Endothelial cell of umbilical vein (primary cell): ENCODE measurements around the gene SELENOM. TPM values are rescaled to one million over a fixed set of nuclear protein-coding genes. Genes with fewer than 3 reads are reported as not detected.

Experiments used
- BruUV-seq: library from RNA; stranded (reverse); fragments of 400-500 nt; replicated peaks from 2 replicates; lab custom pipeline; 2021; lab: Mats Ljungman, UMichigan
- CTCF ChIA-PET: fragments of 300-600, 350-600 bp; sonication (Branson Sonifier 250); formaldehyde crosslinking; loops from one replicate; lab custom pipeline; 2021; ENCODE audit warnings: antibody characterized with exemption, inconsistent platforms; lab: Charles Lee
- POLR2A ChIA-PET: fragments of 300-600, 350-600 bp; sonication (Branson Sonifier 250); formaldehyde crosslinking; loops from one replicate; lab custom pipeline; 2021; ENCODE audit warnings: antibody characterized with exemption, inconsistent platforms; lab: Charles Lee
- DNase-seq: peaks from one replicate; pipeline ENCODE4 v3.0.0-alpha.2; 2011; ENCODE audit warnings: low read depth, low spot score
- FAIRE-seq: peaks from 2 replicates; lab custom pipeline; 2011; peaks lifted over from hg19 to GRCh38; lab: Jason Lieb, UNC
- H2AFZ ChIP-seq: 2 replicates; pipeline ENCODE4 v1.6.0; 2012; ENCODE audit warnings: low read depth, low read length, control low read depth, inconsistent platforms
- H3K27ac ChIP-seq: 2 replicates; pipeline ENCODE4 v1.5.1; 2011; ENCODE audit warnings: low read depth, mild to moderate bottlenecking, control low read depth, low read length, moderate library complexity; ENCODE audit not compliant: insufficient read depth
- H3K27me3 ChIP-seq, 2 experiments: 2 replicates each; pipeline versions ENCODE4 v1.6.0 to v1.6.1; 2011; ENCODE audit warnings: low read length in 2 of 2, mixed read lengths in 1 of 2; ENCODE audit not compliant: control insufficient read depth in 2 of 2, insufficient read depth in 2 of 2
- H3K36me3 ChIP-seq, 2 experiments: 2 replicates in 1 of 2; 3 replicates in 1 of 2; pipeline ENCODE4 v1.5.1; 2011; ENCODE audit warnings: low read length in 2 of 2, mild to moderate bottlenecking in 1 of 2, moderate library complexity in 1 of 2; ENCODE audit not compliant: control insufficient read depth in 2 of 2, insufficient read depth in 2 of 2; ENCODE audit errors: extremely low read depth in 1 of 2
- H3K4me1 ChIP-seq: 3 replicates; pipeline ENCODE4 v1.5.1; 2011; ENCODE audit warnings: mild to moderate bottlenecking, low read length; ENCODE audit not compliant: control insufficient read depth, insufficient read depth; ENCODE audit errors: extremely low read depth
- H3K4me2 ChIP-seq: 2 replicates; pipeline ENCODE4 v1.6.1; 2011; ENCODE audit warnings: low read length, control low read depth, mixed read lengths; ENCODE audit not compliant: insufficient read depth
- H3K4me3 ChIP-seq, 3 experiments: fragments of 200-600 bp in 1 of 3; sonication (generic), shearing (Covaris generic) in 1 of 3; replicated peaks in 1 of 3; 2 replicates each; pipeline ENCODE4 v1.5.1; 2011 to 2016; ENCODE audit warnings: control low read depth in 3 of 3, low read length in 3 of 3, mild to moderate bottlenecking in 2 of 3, inconsistent platforms in 1 of 3, low read depth in 1 of 3, moderate library complexity in 1 of 3; ENCODE audit not compliant: insufficient read depth in 1 of 3
- H3K79me2 ChIP-seq: 2 replicates; pipeline ENCODE4 v1.6.0; 2012; ENCODE audit warnings: low read length, inconsistent platforms; ENCODE audit not compliant: control insufficient read depth, insufficient read depth
- H3K9ac ChIP-seq: replicated peaks from 2 replicates; pipeline ENCODE3; 2011; ENCODE audit warnings: low read length, control low read depth; ENCODE audit not compliant: insufficient read depth; ENCODE audit errors: extremely low read depth
- H3K9me1 ChIP-seq: replicated peaks from 3 replicates; pipeline ENCODE4 v1.6.0; 2011; ENCODE audit warnings: mild to moderate bottlenecking, low read length; ENCODE audit not compliant: control insufficient read depth, insufficient read depth; ENCODE audit errors: extremely low read depth
- H3K9me3 ChIP-seq: replicated peaks from 2 replicates; pipeline ENCODE4 v1.5.1; 2012; ENCODE audit warnings: low read length, inconsistent platforms; ENCODE audit not compliant: control insufficient read depth, insufficient read depth
- H4K20me1 ChIP-seq: replicated peaks from 2 replicates; pipeline ENCODE3; 2011; ENCODE audit warnings: mild to moderate bottlenecking, low read length; ENCODE audit not compliant: control insufficient read depth, insufficient read depth; ENCODE audit errors: extremely low read depth
- EZH2 ChIP-seq: IDR thresholded peaks from 2 replicates; pipeline ENCODE4 v1.6.1; 2012; ENCODE audit warnings: borderline replicate concordance, low read depth, mild to moderate bottlenecking, moderate library complexity, low read length, inconsistent platforms; ENCODE audit not compliant: severe bottlenecking
- FOS ChIP-seq: IDR thresholded peaks from 2 replicates; pipeline ENCODE4 v1.6.1; 2011; ENCODE audit warnings: mild to moderate bottlenecking, low read length, moderate library complexity, borderline replicate concordance; ENCODE audit not compliant: insufficient read depth
- JUN ChIP-seq: IDR thresholded peaks from 2 replicates; pipeline ENCODE4 v1.6.1; 2011; ENCODE audit warnings: borderline replicate concordance, low read depth; ENCODE audit not compliant: insufficient read length, insufficient read depth
- MYC ChIP-seq: IDR thresholded peaks from one replicate; pipeline ENCODE4 v1.6.1; 2011; ENCODE audit warnings: mild to moderate bottlenecking, low read depth, low read length
- dilution Hi-C: fragments of 300-500 bp; cut with MboI; formaldehyde crosslinking; loops from one replicate; pipeline ENCODE4 v1.15.0; 2019; ENCODE audit warnings: low sequenced_read_pairs; ENCODE audit not compliant: extremely low pct_ligation_motif_present
- intact Hi-C: fragments of 100-400 bp; cut with micrococcal nuclease; formaldehyde crosslinking; loops from one replicate; pipeline ENCODE4 v1.10.0; 2022
- polyA plus RNA-seq, 4 experiments: library from polyadenylated mRNA; depleted of rRNA in 3 of 4; stranded (reverse) in 3 of 4; unstranded in 1 of 4; fragments of >200 nt; gene quantifications; 2 replicates each; pipeline versions ENCODE4 v1.2.1 to v1.2.3, GENCODE V29; 2011 to 2012; ENCODE audit warnings: missing spikeins in 1 of 4
- total RNA-seq: library from RNA; stranded (reverse); gene quantifications from 2 replicates; pipeline ENCODE4 v1.2.3, GENCODE V29; 2021
- TF ChIP-seq, protein P1 (sequence below), 2 donors: IDR thresholded peaks; 1 replicate in 1 of 2; 2 replicates in 1 of 2; pipeline ENCODE4 v1.5.1; 2011; ENCODE audit warnings: low read length in 2 of 2, mild to moderate bottlenecking in 2 of 2, moderate library complexity in 2 of 2, control low read depth in 1 of 2, inconsistent platforms in 1 of 2, low read depth in 1 of 2; ENCODE audit not compliant: insufficient read depth in 1 of 2; ENCODE audit errors: extremely low read depth in 1 of 2

Gene SELENOM
- total and polyA plus RNA-seq, 2 donors (not counting 3 experiments of a cell fraction or from before 2014, with no cell fraction given), result 29.6 to 87.1 TPM

- no peaks in the 10 kb centered on the region for H4K20me1 ChIP-seq
- H3K4me3 ChIP-seq, result no peak overlapping the region
- no peaks in the 10 kb centered on the region for H3K79me2 ChIP-seq
- TF ChIP-seq, protein P1, sequence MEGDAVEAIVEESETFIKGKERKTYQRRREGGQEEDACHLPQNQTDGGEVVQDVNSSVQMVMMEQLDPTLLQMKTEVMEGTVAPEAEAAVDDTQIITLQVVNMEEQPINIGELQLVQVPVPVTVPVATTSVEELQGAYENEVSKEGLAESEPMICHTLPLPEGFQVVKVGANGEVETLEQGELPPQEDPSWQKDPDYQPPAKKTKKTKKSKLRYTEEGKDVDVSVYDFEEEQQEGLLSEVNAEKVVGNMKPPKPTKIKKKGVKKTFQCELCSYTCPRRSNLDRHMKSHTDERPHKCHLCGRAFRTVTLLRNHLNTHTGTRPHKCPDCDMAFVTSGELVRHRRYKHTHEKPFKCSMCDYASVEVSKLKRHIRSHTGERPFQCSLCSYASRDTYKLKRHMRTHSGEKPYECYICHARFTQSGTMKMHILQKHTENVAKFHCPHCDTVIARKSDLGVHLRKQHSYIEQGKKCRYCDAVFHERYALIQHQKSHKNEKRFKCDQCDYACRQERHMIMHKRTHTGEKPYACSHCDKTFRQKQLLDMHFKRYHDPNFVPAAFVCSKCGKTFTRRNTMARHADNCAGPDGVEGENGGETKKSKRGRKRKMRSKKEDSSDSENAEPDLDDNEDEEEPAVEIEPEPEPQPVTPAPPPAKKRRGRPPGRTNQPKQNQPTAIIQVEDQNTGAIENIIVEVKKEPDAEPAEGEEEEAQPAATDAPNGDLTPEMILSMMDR (IDR thresholded peaks at IDR 0.05; ENCODE audit: extremely low read depth in 1 of 2, insufficient read depth in 1 of 2, low read depth in 1 of 2, low read length in 2 of 2), result no peak
- TF ChIP-seq FOS, result no peak
- TF ChIP-seq EZH2, result no peak
- TF ChIP-seq JUN, result no peak
- TF ChIP-seq MYC, result no peak
- POLR2A ChIA-PET, result interaction anchor here (0.7 kb wide), 1 partner anchor 11 kb away, joined by 3 read pairs; no protein-coding TSS in a partner anchor
- H3K9ac ChIP-seq, result no peak overlapping the region
- H3K36me3 ChIP-seq, result no peaks in the 10 kb centered on the region
- H3K4me2 ChIP-seq, result no peak overlapping the region
- peaks cover 5% of the 10 kb centered on the region for H3K4me1 ChIP-seq
- intact Hi-C loops, result no loop called here
- H2AFZ ChIP-seq, result peak overlapping the region; percentile 28
- peak; percentile 84 for FAIRE-seq
- no peaks in the 10 kb centered on the region for H3K9me3 ChIP-seq
- H3K27me3 ChIP-seq, result no peaks in the 10 kb centered on the region
- BruUV-seq, result no TSS peak
- H3K27ac ChIP-seq, result no peak overlapping the region
- CTCF ChIA-PET, result interaction anchor here (1.0 to 1.6 kb wide), 3 partner anchors 9 to 29 kb away, joined by 3 to 7 read pairs (median 3); no protein-coding TSS in a partner anchor
- dilution Hi-C loops, result no loop called here
- peak; percentile 82 for DNase-seq
- no peaks in the 10 kb centered on the region for H3K9me1 ChIP-seq
These were observed 51.7 kb downstream of the SELENOM start for GRCh38 chr22:31055635-31056159.
